ENCODE data around the gene TBC1D9.

Gene TBC1D9

GRCh38 chr4:140575489-140575888 lies 180.7 kb downstream of the TBC1D9 start:
- Histone ChIP-seq H4K20me1 (ENCODE audit: insufficient read depth, low read length, poor library complexity, severe bottlenecking) (no peaks in the 10 kb centered on the region), H3F3A (ENCODE audit: low read depth) (no peaks in the 10 kb centered on the region), H3K9me3 (ENCODE audit: insufficient read depth, low read depth, low read length) (no peaks in the 10 kb centered on the region), H3K36me3 (ENCODE audit: insufficient read depth, low read length) (no peaks in the 10 kb centered on the region), H3K79me2 (ENCODE audit: insufficient read depth, low read length) (no peaks in the 10 kb centered on the region), H3K27me3 (ENCODE audit: insufficient read depth, low read length, poor library complexity, severe bottlenecking) (no peaks in the 10 kb centered on the region), H3K9ac (ENCODE audit: low read depth, low read length, poor library complexity, severe bottlenecking) (no peak overlapping the region), H3K4me2 (ENCODE audit: low read depth, low read length, poor library complexity, severe bottlenecking) (no peak overlapping the region), H2AFZ (ENCODE audit: low read length) (no peak overlapping the region), H3K9me2 (replicated peaks; ENCODE audit: low read depth, low read length) (no peaks in the 10 kb centered on the region), H3K4me3 (ENCODE audit: low read length, poor library complexity, severe bottlenecking) (no peak overlapping the region), H3K4me1 (ENCODE audit: insufficient read depth, low read length, poor library complexity, severe bottlenecking) (no peaks in the 10 kb centered on the region)
- TF ChIP-seq CTCF (conservative IDR thresholded peaks at IDR 0.05; ENCODE audit: low read length) (no peak), EZH2phosphoT487 (IDR thresholded peaks at IDR 0.05; ENCODE audit: borderline replicate concordance) (no peak)

GRCh38 chr4:140571620-140572019 lies 184.6 kb downstream of the TBC1D9 start:
- H3K4me3 ChIP-seq (ENCODE audit: low read length, poor library complexity, severe bottlenecking), result no peak overlapping the region
- H3K79me2 ChIP-seq (ENCODE audit: insufficient read depth, low read length), result no peaks in the 10 kb centered on the region
- H3K4me1 ChIP-seq (ENCODE audit: insufficient read depth, low read length, poor library complexity, severe bottlenecking), result peaks cover 5% of the 10 kb centered on the region
- no peaks in the 10 kb centered on the region for H3K9me3 ChIP-seq (ENCODE audit: insufficient read depth, low read depth, low read length)
- no peaks in the 10 kb centered on the region for H4K20me1 ChIP-seq (ENCODE audit: insufficient read depth, low read length, poor library complexity, severe bottlenecking)
- H3K9me2 ChIP-seq (replicated peaks; ENCODE audit: low read depth, low read length), result no peaks in the 10 kb centered on the region
- H3K4me2 ChIP-seq (ENCODE audit: low read depth, low read length, poor library complexity, severe bottlenecking), result no peak overlapping the region
- H3K9ac ChIP-seq (ENCODE audit: low read depth, low read length, poor library complexity, severe bottlenecking), result no peak overlapping the region
- no peaks in the 10 kb centered on the region for H3F3A ChIP-seq (ENCODE audit: low read depth)
- no peak overlapping the region for H2AFZ ChIP-seq (ENCODE audit: low read length)
- TF ChIP-seq CTCF (conservative IDR thresholded peaks at IDR 0.05; ENCODE audit: low read length) (no peak), EZH2phosphoT487 (IDR thresholded peaks at IDR 0.05; ENCODE audit: borderline replicate concordance) (no peak)
- no peaks in the 10 kb centered on the region for H3K36me3 ChIP-seq (ENCODE audit: insufficient read depth, low read length)
- no peaks in the 10 kb centered on the region for H3K27me3 ChIP-seq (ENCODE audit: insufficient read depth, low read length, poor library complexity, severe bottlenecking)

Measured in Loucy (cell line).